K562 (cell line): ENCODE measurements around the gene NUP88. TPM values are rescaled to one million over a fixed set of nuclear protein-coding genes. Genes with fewer than 3 reads are reported as not detected.

ENCODE experiments used
- ATAC-seq: fragments of 200-7000 bp; cut with Tn5 transposase; 3 replicates; pipeline ENCODE4 v1.9.1; 2020; ENCODE audit warnings: moderate library complexity
- BruUV-seq: library from RNA; stranded (reverse); fragments of 400-500 nt; replicated peaks from 2 replicates; lab custom pipeline; 2021; lab: Mats Ljungman, UMichigan
- CTCF ChIA-PET: fragments of 300-600 bp; formaldehyde crosslinking; extraction: SDS; loops from one replicate; lab custom pipeline; 2021; ENCODE audit warnings: low intra/inter-chr PET ratio; lab: Yijun Ruan, JAX
- POLR2A ChIA-PET: fragments of 300-600, 350-650 bp; sonication (Branson Sonifier 250); formaldehyde crosslinking; extraction: SDS; loops from one replicate; lab custom pipeline; 2021; ENCODE audit warnings: antibody characterized with exemption, inconsistent platforms; lab: Yijun Ruan, JAX
- DNase-seq, 4 experiments: peaks; one replicate each; pipeline versions ENCODE4 v3.0.0 to v3.0.0-alpha.2; 2011 to 2018; ENCODE audit warnings: low spot score in 3 of 4, mixed read lengths in 3 of 4; ENCODE audit errors: extremely low read depth in 1 of 4
- FAIRE-seq: peaks from 2 replicates; lab custom pipeline; 2011; peaks lifted over from hg19 to GRCh38; lab: Jason Lieb, UNC
- H2AFZ ChIP-seq: 2 replicates; pipeline ENCODE4 v1.6.0; 2011; ENCODE audit warnings: low read depth, low read length, control low read depth, inconsistent platforms
- H3K27ac ChIP-seq: fragments of 200-600 bp; 3 replicates; pipeline ENCODE4 v1.8.0; 2011; ENCODE audit warnings: low read depth, mild to moderate bottlenecking, control low read depth, inconsistent platforms, low read length, moderate library complexity, mixed read lengths; ENCODE audit errors: extremely low read depth
- H3K27me3 ChIP-seq, 2 experiments: fragments of 300-600 bp in 1 of 2; 2 replicates in 1 of 2; 3 replicates in 1 of 2; pipeline versions ENCODE4 v1.6.0 to v1.8.0; 2011; ENCODE audit warnings: inconsistent platforms in 2 of 2, low read length in 2 of 2, mild to moderate bottlenecking in 1 of 2, mixed read lengths in 1 of 2, moderate library complexity in 1 of 2; ENCODE audit not compliant: control insufficient read depth in 2 of 2, insufficient read depth in 2 of 2
- H3K36me3 ChIP-seq: fragments of 300-600 bp; 3 replicates; pipeline ENCODE4 v1.8.0; 2011; ENCODE audit warnings: mild to moderate bottlenecking, low read length, inconsistent platforms; ENCODE audit not compliant: control insufficient read depth, insufficient read depth
- H3K4me1 ChIP-seq, 2 experiments: fragments of 200-600 bp in 1 of 2; replicated peaks in 1 of 2; 2 replicates in 1 of 2; 3 replicates in 1 of 2; pipeline versions ENCODE4 v1.5.1 to v1.8.0; 2011; ENCODE audit warnings: inconsistent platforms in 2 of 2, low read length in 2 of 2, mild to moderate bottlenecking in 1 of 2, mixed read lengths in 1 of 2, moderate library complexity in 1 of 2; ENCODE audit not compliant: control insufficient read depth in 2 of 2, insufficient read depth in 2 of 2
- H3K4me2 ChIP-seq: 2 replicates; pipeline ENCODE4 v1.6.1; 2011; ENCODE audit warnings: low read length, control low read depth, inconsistent platforms, mixed read lengths; ENCODE audit not compliant: insufficient read depth
- H3K4me3 ChIP-seq: fragments of 200-600 bp; sonication (generic), shearing (Covaris generic); 2 replicates; pipeline ENCODE4 v1.5.1; 2016; ENCODE audit warnings: control low read depth, inconsistent platforms
- H3K79me2 ChIP-seq: fragments of 200-600 bp; 3 replicates; pipeline ENCODE4 v1.8.0; 2011; ENCODE audit warnings: low read length, inconsistent platforms; ENCODE audit not compliant: control insufficient read depth, insufficient read depth
- H3K9ac ChIP-seq, 2 experiments: 2 replicates each; pipeline versions ENCODE4 v1.6.0 to v1.6.1; 2011; ENCODE audit warnings: low read depth in 2 of 2, low read length in 2 of 2, control low read depth in 1 of 2, inconsistent platforms in 1 of 2, mild to moderate bottlenecking in 1 of 2, mixed read lengths in 1 of 2; ENCODE audit not compliant: insufficient read depth in 1 of 2
- H3K9me1 ChIP-seq: one replicate; pipeline ENCODE4 v1.6.0; 2011; ENCODE audit warnings: inconsistent platforms, mild to moderate bottlenecking, low read length, moderate library complexity; ENCODE audit not compliant: control insufficient read depth, insufficient read depth
- H3K9me3 ChIP-seq: replicated peaks from 2 replicates; pipeline ENCODE4 v1.5.1; 2011; ENCODE audit warnings: low read depth, low read length, inconsistent platforms; ENCODE audit not compliant: control insufficient read depth, insufficient read depth
- H4K20me1 ChIP-seq: replicated peaks from 2 replicates; pipeline ENCODE4 v1.6.1; 2011; ENCODE audit warnings: low read length, inconsistent platforms, mixed read lengths; ENCODE audit not compliant: control insufficient read depth, insufficient read depth
- ATF2 ChIP-seq: sonication (generic); formaldehyde crosslinking; IDR thresholded peaks from 2 replicates; pipeline ENCODE4 v1.8.1; 2022; ENCODE audit warnings: missing genetic modification reagents
- CHAMP1 ChIP-seq: fragments of 450-650 bp; IDR thresholded peaks from 2 replicates; pipeline ENCODE4 v1.6.1; 2016; ENCODE audit warnings: mild to moderate bottlenecking
- NFIC ChIP-seq: fragments of 450-650 bp; IDR thresholded peaks from 2 replicates; pipeline ENCODE4 v1.6.1; 2017; ENCODE audit warnings: mild to moderate bottlenecking, inconsistent platforms
- POLR2A ChIP-seq: fragments of 450-650 bp; conservative IDR thresholded peaks from 2 replicates; pipeline ENCODE4 v1.6.1; 2016
- POLR2AphosphoS2 ChIP-seq: IDR thresholded peaks from 2 replicates; pipeline ENCODE4 v1.6.1; 2012; ENCODE audit warnings: low read length, improper control_type of control experiment
- SUPT5H ChIP-seq: fragments of 450-650 bp; IDR thresholded peaks from 2 replicates; pipeline ENCODE4 v1.6.1; 2016
- WGBS: fragments of 100-300 bp; shearing (Covaris generic); methylation state at CpG from one replicate; pipeline ENCODE4 v1.1.6; 2016; ENCODE audit warnings: low coverage, mixed read lengths; ENCODE audit not compliant: insufficient coverage; ENCODE audit errors: missing lambda C conversion rate; 5-methylcytosine and 5-hydroxymethylcytosine counted together
- in situ Hi-C: fragments of 300-500 bp; cut with MboI; formaldehyde crosslinking; loops from 4 replicates; pipeline ENCODE4 v1.15.0; 2018; ENCODE audit warnings: inconsistent platforms, mixed read lengths
- intact Hi-C: fragments of 100-400 bp; cut with micrococcal nuclease; formaldehyde crosslinking; loops from 2 replicates; pipeline ENCODE4 v1.14.2; 2022
- polyA plus RNA-seq, 8 experiments: library from polyadenylated mRNA; depleted of rRNA in 4 of 8; stranded (reverse) in 5 of 8; unstranded in 3 of 8; fragments of >200 nt; fragmentation: Nextera tagmentation in 2 of 8; fragmentation: Illumina TruSeq in 1 of 8; extraction: Ambion mirVana in 2 of 8; extraction: Trizol in 1 of 8; gene quantifications; 2 replicates each; pipeline versions ENCODE4 v1.2.1 to v1.2.3, GENCODE V29; 2011 to 2014; ENCODE audit warnings: inconsistent platforms in 1 of 8, missing spikeins in 1 of 8
- total RNA-seq, 7 experiments: library from RNA; depleted of rRNA in 6 of 7; stranded (reverse); fragments of >200 nt in 6 of 7; fragmentation: Illumina TruSeq in 2 of 7; extraction: Trizol in 2 of 7; gene quantifications; 2 replicates each; pipeline versions ENCODE4 v1.2.1 to v1.2.3, GENCODE V29; 2011 to 2021; ENCODE audit warnings: low replicate concordance in 1 of 7

The NUP88 gene
- total and polyA plus RNA-seq, 9 of the 15 experiments (the other 6 are each of a cell fraction or from before 2014, with no cell fraction given), result 59.9 to 160 (median 119) TPM

GRCh38 chr17:5379351-5380107 is 39.9 kb downstream of the NUP88 start:
- H3K79me2 ChIP-seq, result no peaks in the 10 kb centered on the region
- H3K27me3 ChIP-seq, result no peaks in the 10 kb centered on the region
- TF ChIP-seq POLR2AphosphoS2, result peak; percentile 66
- no peak for TF ChIP-seq CHAMP1
- TF ChIP-seq POLR2A, result peak; percentile 21
- TF ChIP-seq SUPT5H, result 0 out of 2 replicates have a peak, but pooled peaks have one; percentile 19
- no peak for TF ChIP-seq NFIC
- no peak for TF ChIP-seq ATF2 (CRISPR knock-in tag)
- TF ChIP-seq, all 486 proteins: peak for 3
- Histone ChIP-seq H3K27ac (no peak overlapping the region), H2AFZ (no peak overlapping the region), H3K4me1 (peaks cover 0 to 3% of the 10 kb centered on the region in 2 experiments; a peak in 2 of 5 replicates), H3K36me3 (peaks cover 85% of the 10 kb centered on the region), H4K20me1 (no peaks in the 10 kb centered on the region), H3K4me2 (no peak overlapping the region), H3K9ac (no peak overlapping the region), H3K9me3 (no peaks in the 10 kb centered on the region), H3K9me1 (no peaks in the 10 kb centered on the region), H3K4me3 (no peak overlapping the region)
- no peak for ATAC-seq
- DNase-seq, result no peak
- in situ Hi-C loops, result no loop called here
- no peak for FAIRE-seq
- 90% methylated on average over 11 of the region's 11 CpGs for WGBS
- ChIA-PET POLR2A (interaction anchor here (0.9 to 3.0 kb wide), 2 partner anchors 11 to 59 kb away, joined by 4 to 14 read pairs; partner anchors contain the start of gene C1QBP), CTCF (no interaction called here)
- intact Hi-C loops, result no loop called here
- BruUV-seq, result TSS peak; percentile 22
